ENCODE results near the gene FIZ1. TPM values are rescaled to one million over a fixed set of nuclear protein-coding genes. Genes with fewer than 3 reads are reported as not detected.

The FIZ1 gene
- total RNA-seq, 8 experiments from 2014 or later, result 5.0 to 11.6 (median 8.3) TPM

GRCh38 chr19:55642153-55643002 lies 43.1 kb upstream of the FIZ1 start:
- WGBS, 10 experiments, result 0 to 21% (median 0%) methylated on average over 1 to 10 of the region's 65 CpGs; no CpG with 5 or more reads in 5 of the 10 experiments
- peak in 5 of 8 experiments; percentile 1 to 15 (median 6) for ATAC-seq (replicated peaks in 6 of 8)
- in situ Hi-C loops (cut with MboI; ENCODE audit: low pct_unique_long_range_greater_than_20kb in 2 of 9, low sequenced_read_pairs in 9 of 9, unreplicated experiment in 9 of 9), result loop anchor here in 3 of 9 experiments (25.0 kb wide), 1 partner anchor 505 kb away; the partner anchor contains the start of gene TNNT1 (in 3 of the 3)
- H3K4me1 ChIP-seq (replicated peaks in 1 of 2), result peaks cover 20 to 26% of the 10 kb centered on the region in 2 donors
- peak overlapping the region; percentile 38 to 90 for H3K27ac ChIP-seq
- H3K4me3 ChIP-seq, result peak overlapping the region; percentile 81 to 99 (median 97)

GRCh38 chr19:55641426-55642152 lies 42.3 kb upstream of the FIZ1 start:
- peak overlapping the region; percentile 88 to 95 for H3K27ac ChIP-seq
- peak; percentile 0 to 13 (median 6) for ATAC-seq (replicated peaks in 6 of 8)
- H3K4me3 ChIP-seq, result peak overlapping the region; percentile 81 to 99 (median 97)
- 0 to 8% methylated on average over 1 to 4 of the region's 25 CpGs; no CpG with 5 or more reads in 8 of the 10 experiments for WGBS, 10 experiments
- in situ Hi-C loops (cut with MboI; ENCODE audit: low pct_unique_long_range_greater_than_20kb in 2 of 9, low sequenced_read_pairs in 9 of 9, unreplicated experiment in 9 of 9), result loop anchor here in 3 of 9 experiments (25.0 kb wide), 1 partner anchor 504 kb away; the partner anchor contains the start of gene TNNT1 (in 3 of the 3)
- peaks cover 20 to 21% of the 10 kb centered on the region in 2 donors for H3K4me1 ChIP-seq (replicated peaks in 1 of 2)

- ATAC-seq (replicated peaks in 6 of 8), result peak; percentile 40 to 75 (median 66)
- Histone ChIP-seq H3K4me1 (replicated peaks in 1 of 2) (peaks cover 25 to 27% of the 10 kb centered on the region in 2 donors), H3K27ac (peak within 1 kb of the TSS; percentile 88 to 95), H3K4me3 (peak within 1 kb of the TSS; percentile 81 to 99 (median 97))
- in situ Hi-C loops (cut with MboI; ENCODE audit: low pct_unique_long_range_greater_than_20kb in 2 of 9, low sequenced_read_pairs in 9 of 9, unreplicated experiment in 9 of 9), result loop anchor here in 3 of 9 experiments (25.0 kb wide), 1 partner anchor 504 kb away; the partner anchor contains the start of gene TNNT1 (in 3 of the 3)
- WGBS, 10 experiments, result 0 to 7% (median 3%) methylated on average over 1 to 5 of the region's 89 CpGs; no CpG with 5 or more reads in 6 of the 10 experiments
These were observed 41.5 kb upstream of the FIZ1 start, which contains the start of gene ZNF580 for GRCh38 chr19:55640577-55641425. TSS of gene ZNF580 (plus strand) at chr19:55641002. CDS start at chr19:55642509, 1,507 bp downstream.

GRCh38 chr19:55640043-55640576 lies 40.8 kb upstream of the FIZ1 start:
- peak overlapping the region; percentile 81 to 99 (median 97) for H3K4me3 ChIP-seq
- peaks cover 29% of the 10 kb centered on the region in 2 donors for H3K4me1 ChIP-seq (replicated peaks in 1 of 2)
- ATAC-seq (replicated peaks in 6 of 8), result peak in 5 of 8 experiments; percentile 9 to 34 (median 14)
- in situ Hi-C loops (cut with MboI; ENCODE audit: low pct_unique_long_range_greater_than_20kb in 2 of 9, low sequenced_read_pairs in 9 of 9, unreplicated experiment in 9 of 9), result loop anchor here in 3 of 9 experiments (25.0 kb wide), 1 partner anchor 503 kb away; the partner anchor contains the start of gene TNNT1 (in 3 of the 3)
- 14 to 86% (median 52%) methylated on average over 1 to 17 of the region's 38 CpGs; no CpG with 5 or more reads in 4 of the 10 experiments for whole genome bisulfite sequencing, 10 experiments
- peak overlapping the region; percentile 88 to 95 for H3K27ac ChIP-seq

- ATAC-seq (replicated peaks in 6 of 8), result no peak
- 80 to 100% (median 95%) methylated on average over 1 to 4 of the region's 6 CpGs; no CpG with 5 or more reads in 1 of the 10 experiments for WGBS, 10 experiments
- Histone ChIP-seq H3K4me1 (replicated peaks in 1 of 2) (peaks cover 25 to 27% of the 10 kb centered on the region in 2 donors), H3K27ac (no peak overlapping the region), H3K4me3 (no peak overlapping the region)
- in situ Hi-C loops (cut with MboI; ENCODE audit: low pct_unique_long_range_greater_than_20kb in 2 of 9, low sequenced_read_pairs in 9 of 9, unreplicated experiment in 9 of 9), result loop anchor here in 3 of 9 experiments (25.0 kb wide), 1 partner anchor 502 kb away; the partner anchor contains the start of gene TNNT1 (in 3 of the 3)
These were observed 39.6 kb upstream of the FIZ1 start for GRCh38 chr19:55638864-55639359.

- no peak overlapping the region for H3K4me3 ChIP-seq
- ATAC-seq (replicated peaks in 6 of 8), result no peak
- H3K27ac ChIP-seq, result no peak overlapping the region
- peaks cover 18 to 19% of the 10 kb centered on the region in 2 donors for H3K4me1 ChIP-seq (replicated peaks in 1 of 2)
- in situ Hi-C loops (cut with MboI; ENCODE audit: low pct_unique_long_range_greater_than_20kb in 2 of 9, low sequenced_read_pairs in 9 of 9, unreplicated experiment in 9 of 9), result loop anchor here in 3 of 9 experiments (25.0 kb wide), 1 partner anchor 500 kb away; the partner anchor contains the start of gene TNNT1 (in 3 of the 3)
- 58 to 90% (median 84%) methylated on average over 2 to 10 of the region's 11 CpGs; no CpG with 5 or more reads in 5 of the 10 experiments for WGBS, 10 experiments
These were observed 38.2 kb upstream of the FIZ1 start for GRCh38 chr19:55637534-55637933.

GRCh38 chr19:55636723-55637122 lies 37.4 kb upstream of the FIZ1 start:
- Histone ChIP-seq H3K4me1 (replicated peaks in 1 of 2) (peaks cover 15 to 18% of the 10 kb centered on the region in 2 donors), H3K27ac (no peak overlapping the region), H3K4me3 (peak overlapping the region in 1 of 5 donors; percentile 99)
- WGBS, 10 experiments, result 83 to 100% (median 90%) methylated on average over 1 to 4 of the region's 4 CpGs; no CpG with 5 or more reads in 5 of the 10 experiments
- ATAC-seq (replicated peaks in 6 of 8), result no peak
- in situ Hi-C loops (cut with MboI; ENCODE audit: low pct_unique_long_range_greater_than_20kb in 2 of 9, low sequenced_read_pairs in 9 of 9, unreplicated experiment in 9 of 9), result loop anchor here in 3 of 9 experiments (25.0 kb wide), 1 partner anchor 499 kb away; the partner anchor contains the start of gene TNNT1 (in 3 of the 3)

- in situ Hi-C loops (cut with MboI; ENCODE audit: low pct_unique_long_range_greater_than_20kb in 2 of 9, low sequenced_read_pairs in 9 of 9, unreplicated experiment in 9 of 9), result loop anchor here in 3 of 9 experiments (25.0 kb wide), 1 partner anchor 499 kb away; the partner anchor contains the start of gene TNNT1 (in 3 of the 3)
- no peak for ATAC-seq (replicated peaks in 6 of 8)
- Histone ChIP-seq H3K4me3 (peak overlapping the region; percentile 77 to 99 (median 95)), H3K4me1 (replicated peaks in 1 of 2) (peaks cover 15 to 18% of the 10 kb centered on the region in 2 donors), H3K27ac (peak overlapping the region; percentile 94 to 96)
- WGBS, 10 experiments, result 41 to 100% (median 67%) methylated on average over 1 to 5 of the region's 7 CpGs; no CpG with 5 or more reads in 2 of the 10 experiments
These were observed 36.6 kb upstream of the FIZ1 start for GRCh38 chr19:55635856-55636440.

GRCh38 chr19:55635334-55635717 lies 36.0 kb upstream of the FIZ1 start:
- Histone ChIP-seq H3K27ac (peak overlapping the region; percentile 94 to 96), H3K4me1 (replicated peaks in 1 of 2) (peaks cover 14 to 17% of the 10 kb centered on the region in 2 donors), H3K4me3 (peak overlapping the region; percentile 77 to 99 (median 95))
- peak in 2 of 8 experiments; percentile 5 to 22 for ATAC-seq (replicated peaks in 6 of 8)
- WGBS, 10 experiments, result 0 to 39% (median 19%) methylated on average over 1 to 5 of the region's 9 CpGs; no CpG with 5 or more reads in 4 of the 10 experiments
- in situ Hi-C loops (cut with MboI; ENCODE audit: low pct_unique_long_range_greater_than_20kb in 2 of 9, low sequenced_read_pairs in 9 of 9, unreplicated experiment in 9 of 9), result loop anchor here in 3 of 9 experiments (25.0 kb wide), 1 partner anchor 498 kb away; the partner anchor contains the start of gene TNNT1 (in 3 of the 3)

- in situ Hi-C loops (cut with MboI; ENCODE audit: low pct_unique_long_range_greater_than_20kb in 2 of 9, low sequenced_read_pairs in 9 of 9, unreplicated experiment in 9 of 9), result loop anchor here in 3 of 9 experiments (25.0 kb wide), 1 partner anchor 497 kb away; the partner anchor contains the start of gene TNNT1 (in 3 of the 3)
- no peak for ATAC-seq (replicated peaks in 6 of 8)
- H3K4me1 ChIP-seq (replicated peaks in 1 of 2), result peaks cover 7 to 13% of the 10 kb centered on the region in 2 donors
- 70 to 100% (median 98%) methylated on average over 1 to 7 of the region's 8 CpGs; no CpG with 5 or more reads in 1 of the 10 experiments for WGBS, 10 experiments
- H3K27ac ChIP-seq, result no peak overlapping the region
- H3K4me3 ChIP-seq, result no peak overlapping the region
These were observed 34.5 kb upstream of the FIZ1 start for GRCh38 chr19:55633861-55634260.

Data from motor neuron (in vitro differentiated cells).